ENCODE results near the gene RFLNA.

The RFLNA gene

DNA sequence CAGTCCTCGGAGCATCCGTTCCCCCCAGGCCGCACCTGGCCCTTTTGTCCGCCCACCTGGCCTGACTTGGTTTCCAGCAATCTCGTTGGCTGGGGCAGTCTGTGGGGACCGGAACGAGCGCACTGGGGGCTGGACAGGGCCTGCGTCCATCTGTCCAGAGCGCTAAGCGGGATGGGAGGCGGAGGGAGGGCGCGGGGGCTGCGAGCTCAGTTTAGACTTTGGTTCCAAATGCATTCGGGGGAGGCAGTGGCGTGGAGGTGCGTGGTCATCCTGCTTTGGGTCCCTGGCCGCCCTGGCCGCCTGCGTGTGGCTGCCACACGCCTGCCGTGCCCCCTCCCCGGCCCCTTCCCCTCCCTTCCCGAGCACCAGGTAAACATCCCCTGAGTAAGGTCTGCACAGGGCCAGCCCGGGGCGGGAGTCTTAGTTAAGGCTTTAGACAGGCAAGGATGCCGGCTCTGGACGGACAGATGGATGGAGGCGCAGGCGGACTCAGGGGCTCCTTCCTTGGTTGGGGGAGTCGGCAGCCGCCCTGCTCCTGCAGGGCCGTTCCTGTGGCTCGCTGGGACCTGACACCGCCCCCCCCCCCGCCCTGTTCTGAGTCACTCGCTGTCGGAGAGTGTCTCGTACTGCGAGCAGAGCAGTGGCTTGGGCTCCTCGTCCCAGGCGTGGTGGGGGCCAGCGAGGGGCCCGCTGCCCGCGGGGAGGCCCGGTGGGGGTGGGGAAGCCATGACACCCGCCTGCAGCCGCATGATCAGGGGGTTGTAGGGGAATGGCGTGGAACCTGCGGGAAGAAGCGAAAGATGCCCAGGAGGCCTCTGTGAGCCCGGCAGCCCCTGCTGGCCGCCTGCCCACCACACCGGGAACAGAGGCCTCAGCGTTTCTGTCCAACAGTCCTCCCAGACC lies 30.2 kb downstream of the RFLNA start:
- TF ChIP-seq, protein P1, sequence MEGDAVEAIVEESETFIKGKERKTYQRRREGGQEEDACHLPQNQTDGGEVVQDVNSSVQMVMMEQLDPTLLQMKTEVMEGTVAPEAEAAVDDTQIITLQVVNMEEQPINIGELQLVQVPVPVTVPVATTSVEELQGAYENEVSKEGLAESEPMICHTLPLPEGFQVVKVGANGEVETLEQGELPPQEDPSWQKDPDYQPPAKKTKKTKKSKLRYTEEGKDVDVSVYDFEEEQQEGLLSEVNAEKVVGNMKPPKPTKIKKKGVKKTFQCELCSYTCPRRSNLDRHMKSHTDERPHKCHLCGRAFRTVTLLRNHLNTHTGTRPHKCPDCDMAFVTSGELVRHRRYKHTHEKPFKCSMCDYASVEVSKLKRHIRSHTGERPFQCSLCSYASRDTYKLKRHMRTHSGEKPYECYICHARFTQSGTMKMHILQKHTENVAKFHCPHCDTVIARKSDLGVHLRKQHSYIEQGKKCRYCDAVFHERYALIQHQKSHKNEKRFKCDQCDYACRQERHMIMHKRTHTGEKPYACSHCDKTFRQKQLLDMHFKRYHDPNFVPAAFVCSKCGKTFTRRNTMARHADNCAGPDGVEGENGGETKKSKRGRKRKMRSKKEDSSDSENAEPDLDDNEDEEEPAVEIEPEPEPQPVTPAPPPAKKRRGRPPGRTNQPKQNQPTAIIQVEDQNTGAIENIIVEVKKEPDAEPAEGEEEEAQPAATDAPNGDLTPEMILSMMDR (IDR thresholded peaks at IDR 0.05): no peak

DNA sequence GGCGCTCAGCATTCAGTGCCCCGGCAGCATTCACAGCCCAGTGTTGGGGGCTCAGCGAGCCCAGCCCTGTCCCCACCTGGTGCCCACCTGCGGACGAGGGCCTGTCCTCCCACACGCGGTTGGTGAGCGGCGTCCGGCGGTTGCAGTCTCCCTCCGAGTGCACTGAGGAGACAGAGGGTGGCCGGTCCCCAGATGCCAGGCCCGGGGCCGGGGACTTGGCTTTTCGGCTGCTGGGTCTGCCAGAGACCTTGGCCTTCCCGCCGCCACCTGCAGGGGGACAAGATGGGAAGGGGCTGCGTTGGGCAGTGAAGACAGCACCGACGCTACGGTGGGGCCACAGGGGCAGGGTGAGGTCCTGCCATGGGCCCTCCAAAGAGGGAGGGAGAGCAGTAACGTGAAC lies 31.2 kb downstream of the RFLNA start:
- Histone ChIP-seq H3K4me3 (no peak overlapping the region), H3K27ac (peak overlapping the region in 1 of 2 donors; percentile 78)
- DNase-seq (ENCODE audit: low spot score): no peak
- TF ChIP-seq, protein P1 (IDR thresholded peaks at IDR 0.05): no peak

More for the DNA sequence above, 30.2 kb downstream of the RFLNA start:
- no peak overlapping the region for H3K27ac ChIP-seq
- H3K4me3 ChIP-seq: no peak overlapping the region
- no peak for DNase-seq (ENCODE audit: low spot score)

DNA sequence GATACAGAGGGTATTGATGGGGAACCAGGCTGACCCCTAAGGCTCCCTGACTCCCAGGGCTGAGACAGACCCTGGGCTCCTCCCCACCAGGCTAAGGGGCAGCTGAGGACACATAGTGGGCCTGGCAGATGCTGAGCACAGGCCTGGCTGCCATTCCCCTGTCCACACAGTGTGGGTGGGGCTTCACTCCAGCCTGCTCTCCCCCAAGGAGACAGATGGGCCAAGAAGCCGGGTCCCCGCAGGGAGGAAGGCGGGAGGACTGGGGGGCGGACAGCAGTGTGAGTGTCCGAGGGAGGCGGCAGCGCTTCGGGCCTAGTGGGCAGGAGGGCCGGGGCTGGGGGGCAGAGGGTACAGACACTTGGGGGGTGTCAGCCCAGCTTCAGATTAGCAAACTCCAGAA lies 32.0 kb downstream of the RFLNA start:
- no peak for DNase-seq (ENCODE audit: low spot score)
- Histone ChIP-seq H3K27ac (peak overlapping the region; percentile 75 to 78), H3K4me3 (peak overlapping the region; percentile 57)
- TF ChIP-seq, protein P1 (IDR thresholded peaks at IDR 0.05): no peak

DNA sequence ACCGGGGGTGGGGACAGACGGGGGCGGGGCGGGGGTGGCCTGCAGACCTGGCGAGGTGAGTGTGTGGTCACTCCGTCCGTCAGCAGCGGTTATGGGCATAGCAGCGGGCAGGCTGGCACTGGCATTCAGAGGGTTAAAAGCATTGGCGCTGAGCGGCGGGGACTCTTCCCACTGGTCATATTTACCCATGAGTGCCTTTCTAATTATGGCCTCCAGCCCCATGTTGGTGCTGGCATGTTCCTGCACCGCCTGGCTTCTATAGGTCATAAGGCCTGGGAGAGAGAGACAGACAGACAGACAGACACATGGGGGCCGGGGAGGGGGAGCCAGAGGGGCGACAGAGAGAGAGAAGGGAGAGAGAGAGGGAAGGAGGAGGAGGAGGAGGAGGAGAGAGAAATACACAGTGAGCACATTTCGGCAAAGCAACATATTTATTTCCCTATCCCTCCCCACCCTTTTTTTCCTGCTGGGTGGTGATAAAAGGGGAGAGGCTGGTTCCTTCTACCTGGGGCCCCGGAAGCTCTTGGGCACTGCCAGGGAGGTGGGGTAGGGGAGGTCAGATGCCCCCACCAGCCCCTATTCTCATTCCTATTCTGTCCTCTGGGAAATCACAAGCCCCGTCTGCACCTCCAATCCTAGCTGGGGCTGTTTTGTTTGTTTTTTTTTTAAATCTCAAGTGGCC lies 32.6 kb downstream of the RFLNA start:
- Histone ChIP-seq H3K4me3 (peak overlapping the region; percentile 57), H3K27ac (peak overlapping the region; percentile 75 to 78)
- TF ChIP-seq, protein P1 (IDR thresholded peaks at IDR 0.05): no peak
- no peak for DNase-seq (ENCODE audit: low spot score)

DNA sequence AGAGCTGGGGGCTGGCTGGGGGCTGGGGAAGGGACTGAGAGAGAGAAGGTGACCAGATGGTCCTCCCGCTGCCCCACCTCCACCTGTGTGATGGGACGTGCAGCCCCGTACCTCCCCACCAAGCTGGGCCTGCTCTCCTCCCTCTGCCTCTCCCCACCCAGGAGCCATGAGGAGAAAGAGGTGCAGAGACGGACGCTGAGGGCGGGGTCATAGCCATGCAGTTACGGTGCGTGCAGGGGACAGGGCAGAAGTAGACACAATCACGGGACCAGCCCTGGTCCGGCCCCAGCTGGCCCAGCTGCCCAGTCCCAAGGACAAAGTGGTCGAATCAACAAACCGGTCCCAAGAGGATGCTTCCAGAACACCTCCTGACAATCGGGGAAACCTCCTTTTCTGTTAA lies 33.2 kb downstream of the RFLNA start:
- Histone ChIP-seq H3K4me3 (peak overlapping the region; percentile 57), H3K27ac (peak overlapping the region; percentile 75 to 78)
- TF ChIP-seq, protein P1 (IDR thresholded peaks at IDR 0.05): no peak
- DNase-seq (ENCODE audit: low spot score): no peak

DNA sequence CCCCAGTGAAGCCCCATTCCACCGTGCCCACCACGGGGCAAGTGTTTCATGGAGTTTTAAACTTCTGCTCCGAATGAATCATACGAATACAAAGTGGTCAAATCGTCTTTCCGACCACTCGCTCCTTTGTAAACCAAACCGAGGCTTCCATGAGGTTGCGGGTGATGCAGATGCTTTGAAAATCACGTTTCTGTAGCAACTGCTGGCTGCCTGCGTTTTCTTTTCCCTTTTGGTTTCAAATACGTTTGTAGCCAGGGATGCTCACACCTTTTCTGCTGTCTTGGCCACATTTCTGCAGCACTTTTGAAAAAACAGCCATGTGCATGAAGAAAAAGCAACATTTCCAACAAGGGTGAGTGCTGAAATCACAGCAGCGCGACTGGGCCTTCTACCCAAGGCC lies 33.7 kb downstream of the RFLNA start:
- no peak for DNase-seq (ENCODE audit: low spot score)
- TF ChIP-seq, protein P1 (IDR thresholded peaks at IDR 0.05): no peak

More for the DNA sequence above, 33.7 kb downstream of the RFLNA start:
- peak overlapping the region; percentile 75 to 78 for H3K27ac ChIP-seq
- H3K4me3 ChIP-seq: no peak overlapping the region

All from coronary artery (tissue), 2 donors.